ENCODE data around the gene CCL2.

The CCL2 gene

GRCh38 chr17:34251186-34251585 lies 3.9 kb upstream of the CCL2 start:
- peaks cover 15% of the 10 kb centered on the region for H3K27me3 Mint-ChIP-seq
- H3K4me1 Mint-ChIP-seq = no peaks in the 10 kb centered on the region
- H3K4me3 Mint-ChIP-seq = no peak overlapping the region
- no peaks in the 10 kb centered on the region for H3K9me3 Mint-ChIP-seq
- no peak overlapping the region for H3K27ac Mint-ChIP-seq
- no peaks in the 10 kb centered on the region for H3K36me3 Mint-ChIP-seq

- H3K36me3 Mint-ChIP-seq = no peaks in the 10 kb centered on the region
- H3K4me1 Mint-ChIP-seq = no peaks in the 10 kb centered on the region
- H3K27ac Mint-ChIP-seq = no peak overlapping the region
- H3K4me3 Mint-ChIP-seq = no peak overlapping the region
- H3K27me3 Mint-ChIP-seq = peaks cover 11% of the 10 kb centered on the region
- H3K9me3 Mint-ChIP-seq = no peaks in the 10 kb centered on the region
Measured at GRCh38 chr17:34252095-34252443, 3.0 kb upstream of the CCL2 start.

- Mint-ChIP-seq H3K4me3 (no peak overlapping the region), H3K4me1 (no peaks in the 10 kb centered on the region), H3K9me3 (no peaks in the 10 kb centered on the region), H3K27me3 (peaks cover 11% of the 10 kb centered on the region), H3K27ac (no peak overlapping the region), H3K36me3 (no peaks in the 10 kb centered on the region)
Measured at GRCh38 chr17:34252444-34253138, 2.5 kb upstream of the CCL2 start.

GRCh38 chr17:34253139-34253525 lies 2.0 kb upstream of the CCL2 start:
- Mint-ChIP-seq H3K4me1 (no peaks in the 10 kb centered on the region), H3K36me3 (no peaks in the 10 kb centered on the region), H3K4me3 (no peak overlapping the region), H3K27ac (no peak overlapping the region), H3K9me3 (no peaks in the 10 kb centered on the region), H3K27me3 (peaks cover 11% of the 10 kb centered on the region)

GRCh38 chr17:34254146-34254545 lies 939 bp upstream of the CCL2 start:
- H3K27ac Mint-ChIP-seq = no peak overlapping the region
- no peaks in the 10 kb centered on the region for H3K4me1 Mint-ChIP-seq
- H3K4me3 Mint-ChIP-seq = no peak overlapping the region
- H3K36me3 Mint-ChIP-seq = no peaks in the 10 kb centered on the region
- peaks cover 11% of the 10 kb centered on the region for H3K27me3 Mint-ChIP-seq
- no peaks in the 10 kb centered on the region for H3K9me3 Mint-ChIP-seq

GRCh38 chr17:34255381-34255732 lies 272 bp downstream of the CCL2 start:
- no peak overlapping the region for H3K4me3 Mint-ChIP-seq
- H3K9me3 Mint-ChIP-seq = no peaks in the 10 kb centered on the region
- H3K27ac Mint-ChIP-seq = no peak overlapping the region
- H3K27me3 Mint-ChIP-seq = peaks cover 13% of the 10 kb centered on the region
- no peaks in the 10 kb centered on the region for H3K4me1 Mint-ChIP-seq
- H3K36me3 Mint-ChIP-seq = no peaks in the 10 kb centered on the region

- H3K27ac Mint-ChIP-seq = no peak overlapping the region
Measured at GRCh38 chr17:34255841-34256240, 756 bp downstream of the CCL2 start.

GRCh38 chr17:34257299-34257985 lies 2.4 kb downstream of the CCL2 start:
- peaks cover 11% of the 10 kb centered on the region for H3K27me3 Mint-ChIP-seq

More at GRCh38 chr17:34255841-34256240, 756 bp downstream of the CCL2 start:
- Mint-ChIP-seq H3K4me3 (no peak overlapping the region), H3K4me1 (no peaks in the 10 kb centered on the region), H3K36me3 (no peaks in the 10 kb centered on the region), H3K9me3 (no peaks in the 10 kb centered on the region), H3K27me3 (peaks cover 13% of the 10 kb centered on the region)

GRCh38 chr17:34257986-34258326 lies 2.9 kb downstream of the CCL2 start:
- H3K4me1 Mint-ChIP-seq = no peaks in the 10 kb centered on the region
- H3K4me3 Mint-ChIP-seq = no peak overlapping the region
- no peak overlapping the region for H3K27ac Mint-ChIP-seq
- no peaks in the 10 kb centered on the region for H3K36me3 Mint-ChIP-seq
- H3K27me3 Mint-ChIP-seq = peaks cover 11% of the 10 kb centered on the region
- no peaks in the 10 kb centered on the region for H3K9me3 Mint-ChIP-seq

More at GRCh38 chr17:34257299-34257985, 2.4 kb downstream of the CCL2 start:
- no peak overlapping the region for H3K27ac Mint-ChIP-seq
- H3K4me3 Mint-ChIP-seq = no peak overlapping the region
- no peaks in the 10 kb centered on the region for H3K36me3 Mint-ChIP-seq
- H3K9me3 Mint-ChIP-seq = no peaks in the 10 kb centered on the region
- no peaks in the 10 kb centered on the region for H3K4me1 Mint-ChIP-seq

- Mint-ChIP-seq H3K4me3 (no peak overlapping the region), H3K9me3 (no peaks in the 10 kb centered on the region), H3K36me3 (no peaks in the 10 kb centered on the region), H3K4me1 (no peaks in the 10 kb centered on the region), H3K27ac (no peak overlapping the region), H3K27me3 (peaks cover 11% of the 10 kb centered on the region)
Measured at GRCh38 chr17:34259146-34259545, 4.1 kb downstream of the CCL2 start.

GRCh38 chr17:34260861-34261260 lies 5.8 kb downstream of the CCL2 start:
- Mint-ChIP-seq H3K27ac (no peak overlapping the region), H3K4me1 (no peaks in the 10 kb centered on the region), H3K9me3 (no peaks in the 10 kb centered on the region), H3K27me3 (peaks cover 14% of the 10 kb centered on the region), H3K36me3 (no peaks in the 10 kb centered on the region), H3K4me3 (no peak overlapping the region)

GRCh38 chr17:34261568-34262337 lies 6.7 kb downstream of the CCL2 start:
- Mint-ChIP-seq H3K27ac (no peak overlapping the region), H3K4me3 (no peak overlapping the region), H3K36me3 (no peaks in the 10 kb centered on the region), H3K27me3 (peaks cover 14% of the 10 kb centered on the region), H3K4me1 (no peaks in the 10 kb centered on the region), H3K9me3 (no peaks in the 10 kb centered on the region)

GRCh38 chr17:34265711-34266110 lies 10.6 kb downstream of the CCL2 start:
- H3K36me3 Mint-ChIP-seq = no peaks in the 10 kb centered on the region
- peaks cover 20% of the 10 kb centered on the region for H3K27me3 Mint-ChIP-seq
- H3K9me3 Mint-ChIP-seq = no peaks in the 10 kb centered on the region
- no peak overlapping the region for H3K4me3 Mint-ChIP-seq
- H3K4me1 Mint-ChIP-seq = no peaks in the 10 kb centered on the region
- no peak overlapping the region for H3K27ac Mint-ChIP-seq

- Mint-ChIP-seq H3K4me1 (no peaks in the 10 kb centered on the region), H3K36me3 (no peaks in the 10 kb centered on the region), H3K27me3 (peaks cover 38% of the 10 kb centered on the region), H3K9me3 (no peaks in the 10 kb centered on the region), H3K27ac (no peak within 1 kb of the TSS), H3K4me3 (no peak within 1 kb of the TSS)
Measured at GRCh38 chr17:34269969-34270368, 14.9 kb downstream of the CCL2 start, which contains the start of gene CCL7. CCL7 (plus strand) TSS chr17:34270221; CDS start chr17:34270291, 70 bp downstream.

- no peaks in the 10 kb centered on the region for H3K36me3 Mint-ChIP-seq
- H3K27me3 Mint-ChIP-seq = peaks cover 32% of the 10 kb centered on the region
- H3K4me1 Mint-ChIP-seq = no peaks in the 10 kb centered on the region
- H3K27ac Mint-ChIP-seq = no peak overlapping the region
- no peak overlapping the region for H3K4me3 Mint-ChIP-seq
- H3K9me3 Mint-ChIP-seq = no peaks in the 10 kb centered on the region
Measured at GRCh38 chr17:34275881-34276280, 20.8 kb downstream of the CCL2 start.

- Mint-ChIP-seq H3K27me3 (peaks cover 29% of the 10 kb centered on the region), H3K9me3 (no peaks in the 10 kb centered on the region), H3K27ac (no peak overlapping the region), H3K36me3 (no peaks in the 10 kb centered on the region), H3K4me1 (no peaks in the 10 kb centered on the region), H3K4me3 (no peak overlapping the region)
Measured at GRCh38 chr17:34276826-34277225, 21.7 kb downstream of the CCL2 start.
